RWPE1 (cell line): ENCODE results near the gene HIBADH.

Experiments used
- CTCF ChIA-PET: fragments of 350-600 bp; sonication (Branson Sonifier 250); formaldehyde crosslinking; extraction: SDS; loops from one replicate; lab custom pipeline; 2021; lab: Yijun Ruan, JAX
- POLR2A ChIA-PET: fragments of 400-600 bp; formaldehyde crosslinking; extraction: SDS; loops from one replicate; lab custom pipeline; 2020; ENCODE audit warnings: antibody characterized with exemption; ENCODE audit not compliant: low non-redundant PET; lab: Yijun Ruan, JAX
- DNase-seq: peaks from one replicate; pipeline ENCODE4 v3.0.0; 2012; ENCODE audit warnings: low spot score
- H3K27ac ChIP-seq: fragments of 450-650 bp; 2 replicates; pipeline ENCODE4 v1.5.1; 2017
- CTCF ChIP-seq: fragments of 450-650 bp; conservative IDR thresholded peaks from 2 replicates; pipeline ENCODE4 v1.5.1; 2017; ENCODE audit warnings: low read depth, mild to moderate bottlenecking

Gene HIBADH

GRCh38 chr7:27704422-27705199 lies 41.9 kb upstream of the HIBADH start:
- H3K27ac ChIP-seq = no peak overlapping the region
- no peak for TF ChIP-seq CTCF
- no peak for DNase-seq
- CTCF ChIA-PET = no interaction called here
- POLR2A ChIA-PET = no interaction called here

- H3K27ac ChIP-seq = no peak overlapping the region
- POLR2A ChIA-PET = no interaction called here
- CTCF ChIA-PET = interaction anchor here (0.6 kb wide), 1 partner anchor 1011 kb away, joined by 5 read pairs; no protein-coding TSS in a partner anchor
- no peak for DNase-seq
- TF ChIP-seq CTCF = no peak
These were observed 40.5 kb upstream of the HIBADH start for GRCh38 chr7:27703181-27703580.

GRCh38 chr7:27700501-27700900 lies 37.8 kb upstream of the HIBADH start:
- no peak for TF ChIP-seq CTCF
- ChIA-PET CTCF (no interaction called here), POLR2A (no interaction called here)
- no peak overlapping the region for H3K27ac ChIP-seq
- no peak for DNase-seq

- DNase-seq = no peak
- TF ChIP-seq CTCF = no peak
- CTCF ChIA-PET = interaction anchor here (1.5 kb wide), 1 partner anchor 23 kb away, joined by 4 read pairs; no protein-coding TSS in a partner anchor
- H3K27ac ChIP-seq = no peak overlapping the region
- POLR2A ChIA-PET = no interaction called here
These were observed 37.1 kb upstream of the HIBADH start for GRCh38 chr7:27699751-27700150.

GRCh38 chr7:27697861-27698430 lies 35.3 kb upstream of the HIBADH start:
- DNase-seq = no peak
- TF ChIP-seq CTCF = no peak
- ChIA-PET CTCF (interaction anchor here (0.7 to 1.5 kb wide), 3 partner anchors 25 to 905 kb away, joined by 3 to 4 read pairs (median 3); no protein-coding TSS in a partner anchor), POLR2A (interaction anchor here (1.0 kb wide), 1 partner anchor 42 kb away, joined by 4 read pairs; the partner anchor contains the start of gene TAX1BP1)
- no peak overlapping the region for H3K27ac ChIP-seq

- ChIA-PET CTCF (no interaction called here), POLR2A (no interaction called here)
- H3K27ac ChIP-seq = no peak overlapping the region
- no peak for TF ChIP-seq CTCF
- no peak for DNase-seq
These were observed 32.4 kb upstream of the HIBADH start for GRCh38 chr7:27695096-27695495.
